CD4-positive, alpha-beta T cell treated with Interleukin-17A for 1 hour (primary cell): ENCODE measurements around the gene GALNTL6.

Source experiments
- DNase-seq: peaks from one replicate; pipeline ENCODE4 v3.0.0-alpha.2; 2020

Gene GALNTL6

GRCh38 chr4:172584816-172585215, 771.6 kb downstream of the GALNTL6 start:
- no peak for DNase-seq

DNA sequence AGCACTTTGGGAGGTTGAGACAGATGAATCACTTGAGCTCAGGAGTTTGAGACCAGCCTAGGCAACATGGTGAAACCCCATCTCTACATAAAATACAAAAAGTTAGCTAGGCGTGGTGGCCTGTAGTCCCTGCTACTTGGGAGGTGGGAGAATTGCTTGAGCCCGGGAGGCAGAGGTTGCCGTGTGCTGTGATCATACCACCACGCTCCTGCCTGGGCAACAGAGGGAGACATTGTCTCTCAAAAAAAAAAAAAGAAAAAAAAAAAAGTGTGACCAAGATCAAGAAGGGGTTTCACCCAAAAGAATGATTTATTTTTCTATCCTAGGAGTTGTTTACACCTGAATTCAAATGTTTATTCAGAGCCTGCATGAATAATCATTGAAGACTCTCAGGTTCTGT, 783.0 kb downstream of the GALNTL6 start:
- no peak for DNase-seq

- DNase-seq: no peak
Observed at GRCh38 chr4:172599554-172599953, 786.4 kb downstream of the GALNTL6 start.

DNA sequence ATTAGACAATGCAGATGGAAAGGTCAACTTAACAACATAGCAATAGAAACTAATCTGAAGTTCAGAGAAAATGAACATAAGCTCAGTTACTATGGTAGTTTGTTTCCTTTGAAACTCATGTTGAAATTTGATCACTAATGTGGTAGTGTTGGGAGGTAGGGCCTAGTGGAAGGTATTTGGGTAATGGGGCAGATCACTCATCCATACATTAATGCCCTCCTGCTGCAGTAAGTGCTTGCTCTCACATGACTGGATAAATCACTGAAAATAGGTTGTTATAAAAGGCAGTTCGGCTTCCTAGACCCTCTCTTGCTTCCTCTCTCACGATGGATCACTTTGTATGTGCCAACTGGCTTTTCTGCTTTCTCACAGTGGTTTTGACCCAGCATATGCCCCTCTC, 788.0 kb downstream of the GALNTL6 start:
- DNase-seq: no peak

- no peak for DNase-seq
Observed at GRCh38 chr4:172619218-172619617, 806.0 kb downstream of the GALNTL6 start.

DNA sequence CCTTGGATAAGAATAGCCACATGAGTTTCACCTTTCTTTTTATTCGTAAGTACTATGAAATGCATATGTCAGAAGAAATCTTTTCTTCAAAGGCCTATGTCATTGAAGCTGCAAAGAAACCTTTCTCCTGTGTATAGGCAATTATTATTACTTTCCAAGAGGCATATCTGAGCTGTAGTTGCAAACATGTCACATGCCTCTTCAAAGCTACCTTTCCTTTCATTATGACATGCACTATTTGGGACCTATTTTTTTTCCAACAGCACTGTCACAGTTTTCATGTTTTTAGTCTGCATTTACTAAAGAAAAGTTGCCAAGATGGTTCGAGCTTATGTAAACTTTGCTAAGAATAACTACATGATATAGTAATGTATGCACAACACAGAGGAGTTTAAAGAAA, 806.6 kb downstream of the GALNTL6 start:
- no peak for DNase-seq

GRCh38 chr4:172628263-172628662, 815.1 kb downstream of the GALNTL6 start:
- no peak for DNase-seq

- DNase-seq: no peak
Observed at GRCh38 chr4:172630280-172630679, 817.1 kb downstream of the GALNTL6 start.

GRCh38 chr4:172631832-172632231, 818.6 kb downstream of the GALNTL6 start:
- DNase-seq: no peak

DNA sequence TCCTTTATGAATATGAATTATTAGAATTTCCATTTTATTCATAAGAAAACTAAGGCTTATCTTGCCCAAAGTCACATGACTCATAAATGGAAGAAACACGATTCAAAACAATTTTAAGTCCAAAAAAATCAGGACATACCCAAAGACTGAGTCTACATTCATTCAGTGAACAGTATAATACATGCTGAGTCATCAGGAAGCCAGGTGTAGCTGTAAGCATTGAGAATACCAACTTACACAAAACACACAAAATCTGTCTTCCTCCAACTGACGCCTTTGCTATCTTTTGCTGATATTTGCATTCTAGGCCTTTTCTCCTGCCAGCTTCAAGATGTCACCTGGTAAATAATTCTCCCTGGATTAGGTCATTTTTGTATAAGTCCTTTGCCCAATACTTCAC, 835.3 kb downstream of the GALNTL6 start:
- DNase-seq: no peak

GRCh38 chr4:172649143-172649542, 835.9 kb downstream of the GALNTL6 start:
- no peak for DNase-seq

DNA sequence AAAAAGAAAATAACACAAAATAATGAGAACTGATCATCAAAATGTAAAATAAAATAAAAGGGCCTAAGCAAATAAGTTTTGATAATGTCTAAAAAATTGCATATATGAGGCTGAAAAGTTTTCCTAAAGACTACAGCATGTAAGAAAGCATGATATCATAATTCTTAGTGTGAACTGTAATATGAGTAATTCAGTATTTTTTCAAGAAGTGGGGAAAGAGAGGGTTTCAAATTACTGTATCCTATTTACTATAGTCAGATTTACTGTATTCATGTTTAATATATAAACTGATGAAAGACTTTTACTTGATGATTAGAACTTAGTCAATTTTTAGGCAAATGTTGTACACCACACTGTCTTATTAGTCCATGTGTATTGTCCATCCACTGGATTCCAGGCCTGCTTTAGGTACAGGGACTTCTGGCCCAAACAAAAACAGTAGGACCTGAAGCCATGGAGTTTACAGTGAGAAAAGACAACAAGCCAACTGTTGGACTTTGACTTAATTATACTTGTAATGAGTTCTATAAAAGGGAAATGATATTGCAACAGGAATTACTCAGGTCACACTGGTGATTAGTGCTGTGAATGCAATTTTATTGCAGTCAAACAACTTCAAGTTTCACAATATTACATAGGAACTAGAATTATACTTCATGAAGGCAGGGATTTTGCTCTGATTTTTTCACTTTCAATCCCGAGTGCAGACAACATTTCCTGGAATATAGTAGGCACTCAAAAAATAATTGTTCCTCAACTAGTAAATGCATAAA, 837.7 kb downstream of the GALNTL6 start:
- DNase-seq: no peak

DNA sequence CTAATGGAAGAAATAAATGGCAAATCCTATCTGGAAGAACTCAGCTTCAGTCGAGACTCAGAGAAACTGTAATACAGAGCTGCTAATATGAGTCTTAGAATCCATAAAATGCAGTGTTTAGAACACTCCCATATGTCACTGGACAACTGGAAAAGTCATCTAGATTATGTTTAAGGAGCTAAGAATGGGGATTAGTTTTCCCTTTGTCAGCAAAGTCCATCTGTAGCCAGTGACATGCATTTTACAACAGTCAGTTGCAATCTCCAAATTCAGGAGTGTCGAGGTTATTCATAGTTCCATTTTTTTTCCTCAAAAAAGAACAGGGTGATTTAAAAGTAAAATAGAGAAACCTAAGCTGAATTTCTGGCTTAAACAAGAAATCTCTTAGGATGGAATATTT, 838.8 kb downstream of the GALNTL6 start:
- DNase-seq: no peak

- DNase-seq: no peak
Observed at GRCh38 chr4:172652369-172652768, 839.2 kb downstream of the GALNTL6 start.

DNA sequence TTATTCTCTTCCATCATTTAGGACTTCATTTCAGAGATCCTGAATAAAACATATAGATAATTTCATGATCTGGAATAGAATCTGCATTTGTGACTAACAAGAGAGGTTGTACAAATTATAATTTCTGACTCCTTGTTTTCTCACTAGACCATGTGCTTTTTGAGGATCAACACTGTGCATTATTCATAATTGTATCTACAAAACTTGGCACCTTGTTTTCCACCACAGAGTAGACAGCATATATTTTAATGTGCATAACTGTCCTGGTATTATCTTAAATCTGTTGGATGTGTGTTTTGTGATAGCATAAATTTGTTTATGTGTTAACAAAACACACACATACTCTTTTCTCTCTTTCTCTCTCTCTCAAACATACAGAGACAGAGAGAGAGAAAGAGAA, 840.5 kb downstream of the GALNTL6 start:
- no peak for DNase-seq

DNA sequence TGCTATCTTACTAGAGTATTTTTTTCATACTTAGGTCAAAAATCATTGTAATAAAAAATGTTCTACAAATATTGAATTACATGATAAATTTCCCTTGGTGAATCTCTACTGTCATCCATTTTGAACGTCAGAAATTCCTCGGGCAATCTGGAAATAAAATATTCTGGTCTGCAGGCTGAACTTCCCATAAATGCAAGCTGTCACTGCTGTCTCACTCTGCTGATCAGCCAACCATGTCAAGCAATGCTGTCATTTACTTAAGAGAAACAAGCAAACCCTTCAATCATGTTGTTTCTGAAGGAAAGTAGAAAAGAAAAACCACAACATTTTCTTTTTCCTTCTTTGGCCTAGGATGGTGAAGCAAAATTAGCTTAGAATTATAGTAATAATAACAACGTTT, 841.3 kb downstream of the GALNTL6 start:
- no peak for DNase-seq

GRCh38 chr4:172656055-172656454, 842.9 kb downstream of the GALNTL6 start:
- DNase-seq: no peak

- DNase-seq: no peak
Observed at GRCh38 chr4:172657081-172657480, 843.9 kb downstream of the GALNTL6 start.

DNA sequence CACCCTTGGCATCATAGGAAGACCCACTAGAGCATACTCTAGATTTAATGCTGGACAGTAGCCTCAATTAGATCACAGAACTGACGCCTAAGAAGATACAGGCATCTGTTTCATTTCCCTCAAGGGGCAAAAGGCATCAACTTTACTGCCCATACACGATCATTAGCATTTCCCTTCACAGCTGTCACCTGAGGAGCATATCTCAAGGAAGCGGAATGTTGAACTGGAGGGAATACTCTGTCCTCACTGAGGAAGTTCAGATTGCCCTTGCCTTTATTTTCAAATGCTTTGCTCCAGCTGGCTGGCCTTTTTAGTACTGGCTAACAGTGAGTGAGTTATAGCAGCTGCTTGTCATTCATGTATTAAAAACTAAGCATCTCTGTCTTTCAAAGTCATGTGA, 847.0 kb downstream of the GALNTL6 start:
- DNase-seq: no peak

- no peak for DNase-seq
Observed at GRCh38 chr4:172662113-172662512, 848.9 kb downstream of the GALNTL6 start.

DNA sequence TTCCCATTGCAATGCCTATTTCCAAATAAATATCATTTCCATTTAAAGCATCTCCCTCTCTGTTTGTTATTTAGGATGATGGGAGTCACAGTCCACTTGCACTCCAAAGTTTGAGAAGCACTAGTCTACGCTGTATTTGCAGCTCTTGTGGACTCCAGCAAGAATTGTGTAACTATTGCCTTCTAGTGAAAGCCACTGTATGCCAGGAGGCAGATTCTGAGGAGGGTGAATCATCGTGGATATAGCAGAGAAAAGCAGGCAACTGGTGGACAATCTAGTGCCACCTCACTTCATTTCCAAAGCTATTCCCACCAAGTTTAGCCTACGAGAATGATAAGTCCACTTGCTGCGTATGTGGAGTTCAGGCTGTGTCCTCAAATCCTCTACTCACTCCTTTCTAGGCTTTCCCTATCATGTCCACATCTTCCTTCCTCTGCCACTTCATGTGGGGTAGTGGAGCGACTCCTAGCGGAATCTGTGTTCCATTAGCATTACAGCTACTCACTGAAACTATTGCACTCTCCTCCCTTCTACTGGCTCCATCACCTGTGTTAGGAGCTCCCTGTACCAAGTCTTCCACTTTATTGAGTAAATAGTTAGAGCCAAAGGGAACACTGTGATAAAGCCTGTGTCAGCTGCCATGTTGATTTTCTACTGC, 853.6 kb downstream of the GALNTL6 start:
- DNase-seq: no peak

DNA sequence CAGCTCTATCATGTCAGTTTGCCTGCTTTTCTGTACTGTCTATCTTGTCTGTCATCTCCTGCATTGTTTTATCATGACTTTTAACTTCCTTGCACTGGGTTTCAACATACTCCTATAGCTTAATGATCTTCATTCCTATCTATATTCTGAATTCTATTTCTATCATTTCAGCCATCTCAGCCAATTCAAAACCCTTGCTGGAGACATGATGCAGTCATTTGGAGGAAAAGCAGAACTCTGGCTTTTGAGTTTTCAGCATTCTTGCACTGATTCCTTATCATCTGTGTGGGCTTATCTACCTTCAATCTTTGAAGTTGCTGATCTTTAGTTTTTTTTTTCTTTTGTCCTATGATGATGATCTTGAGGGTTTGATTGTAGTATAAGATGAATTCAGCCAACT, 861.6 kb downstream of the GALNTL6 start:
- no peak for DNase-seq

GRCh38 chr4:172675232-172675631, 862.0 kb downstream of the GALNTL6 start:
- DNase-seq: no peak

DNA sequence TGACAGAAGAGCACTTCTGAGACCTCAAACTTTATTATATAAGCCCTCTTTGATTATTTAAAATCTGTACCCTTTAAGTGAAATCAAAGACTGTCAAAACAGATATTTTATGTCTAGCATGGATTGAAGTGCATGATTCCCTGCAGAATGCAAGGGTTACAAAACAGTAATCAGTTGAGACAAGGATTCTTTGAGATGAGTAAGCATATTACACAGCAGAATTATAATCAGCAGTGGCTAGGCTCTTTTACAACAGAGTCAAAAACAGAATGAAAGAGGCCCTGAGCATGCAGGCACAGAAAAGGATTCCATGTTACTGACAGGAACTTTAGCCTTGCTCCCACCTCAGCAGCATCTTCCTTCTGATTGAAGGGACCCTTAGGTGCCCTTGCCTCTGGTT, 867.5 kb downstream of the GALNTL6 start:
- no peak for DNase-seq

DNA sequence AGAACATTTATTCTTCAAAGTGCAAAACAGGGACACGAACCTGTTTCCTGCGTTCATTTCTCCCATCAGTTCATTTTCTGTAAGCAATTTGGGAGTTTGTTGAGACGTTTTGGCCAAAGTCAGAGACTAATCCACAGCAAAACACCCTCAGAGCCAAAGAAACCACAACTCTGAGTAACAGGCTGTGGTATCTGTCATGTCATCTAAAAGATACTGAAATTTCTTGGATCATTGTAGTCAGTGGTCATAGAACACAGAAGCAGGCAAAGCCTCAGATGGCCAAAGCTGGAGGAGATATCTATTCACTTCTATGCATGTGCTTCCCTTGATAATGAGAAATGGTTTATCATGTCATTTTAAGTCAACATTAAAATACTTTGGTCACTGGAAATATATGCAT, 869.8 kb downstream of the GALNTL6 start:
- DNase-seq: no peak
